ENCODE data around the gene TTC13. TPM values are rescaled to one million over a fixed set of nuclear protein-coding genes. Genes with fewer than 3 reads are reported as not detected.

TTC13 gene
- total RNA-seq, 1 donor from 2014 or later: 20.4 TPM

- H3K4me1 ChIP-seq (ENCODE audit: control insufficient read depth in 3 of 3, insufficient read depth in 3 of 3, low read length in 3 of 3): peaks cover 33 to 43% (median 35%) of the 10 kb centered on the region in 3 donors
- H3K9ac ChIP-seq (ENCODE audit: low read depth in 1 of 3, low read length in 3 of 3): peak overlapping the region; percentile 77 to 84 (median 84)
- no peaks in the 10 kb centered on the region for H3K27me3 ChIP-seq (ENCODE audit: control insufficient read depth in 3 of 3, insufficient read depth in 3 of 3, low read length in 3 of 3)
- H3K9me3 ChIP-seq (ENCODE audit: control insufficient read depth in 3 of 3, low read length in 3 of 3): no peaks in the 10 kb centered on the region
- H3K27ac ChIP-seq (ENCODE audit: low read depth, low read length): peak overlapping the region; percentile 80
- H3K4me3 ChIP-seq (ENCODE audit: low read length in 3 of 3): peak overlapping the region; percentile 71 to 79 (median 79)
- H3K36me3 ChIP-seq (ENCODE audit: control insufficient read depth in 3 of 3, insufficient read depth in 3 of 3, low read length in 3 of 3): no peaks in the 10 kb centered on the region
Observed at GRCh38 chr1:230868736-230869385, 109.8 kb downstream of the TTC13 start.

- H3K4me1 ChIP-seq (ENCODE audit: control insufficient read depth in 3 of 3, insufficient read depth in 3 of 3, low read length in 3 of 3): peaks cover 38 to 48% (median 41%) of the 10 kb centered on the region in 3 donors
- no peaks in the 10 kb centered on the region for H3K9me3 ChIP-seq (ENCODE audit: control insufficient read depth in 3 of 3, low read length in 3 of 3)
- H3K4me3 ChIP-seq (ENCODE audit: low read length in 3 of 3): peak within 1 kb of the TSS; percentile 82 to 88 (median 87)
- H3K27me3 ChIP-seq (ENCODE audit: control insufficient read depth in 3 of 3, insufficient read depth in 3 of 3, low read length in 3 of 3): no peaks in the 10 kb centered on the region
- H3K9ac ChIP-seq (ENCODE audit: low read depth in 1 of 3, low read length in 3 of 3): peak within 1 kb of the TSS; percentile 85 to 92 (median 91)
- H3K27ac ChIP-seq (ENCODE audit: low read depth, low read length): peak within 1 kb of the TSS; percentile 80
- no peaks in the 10 kb centered on the region for H3K36me3 ChIP-seq (ENCODE audit: control insufficient read depth in 3 of 3, insufficient read depth in 3 of 3, low read length in 3 of 3)
Observed at GRCh38 chr1:230867903-230868735, 110.5 kb downstream of the TTC13 start, which contains the start of gene C1orf198. Gene C1orf198 (minus strand): TSS chr1:230868521. CDS start chr1:230868512, 9 bp downstream.

- H3K4me3 ChIP-seq (ENCODE audit: low read length in 3 of 3): peak overlapping the region; percentile 82 to 88 (median 87)
- H3K9ac ChIP-seq (ENCODE audit: low read depth in 1 of 3, low read length in 3 of 3): peak overlapping the region; percentile 85 to 92 (median 91)
- H3K36me3 ChIP-seq (ENCODE audit: control insufficient read depth in 3 of 3, insufficient read depth in 3 of 3, low read length in 3 of 3): no peaks in the 10 kb centered on the region
- no peaks in the 10 kb centered on the region for H3K9me3 ChIP-seq (ENCODE audit: control insufficient read depth in 3 of 3, low read length in 3 of 3)
- no peaks in the 10 kb centered on the region for H3K27me3 ChIP-seq (ENCODE audit: control insufficient read depth in 3 of 3, insufficient read depth in 3 of 3, low read length in 3 of 3)
- H3K27ac ChIP-seq (ENCODE audit: low read depth, low read length): peak overlapping the region; percentile 74
- peaks cover 45 to 57% (median 46%) of the 10 kb centered on the region in 3 donors for H3K4me1 ChIP-seq (ENCODE audit: control insufficient read depth in 3 of 3, insufficient read depth in 3 of 3, low read length in 3 of 3)
Observed at GRCh38 chr1:230867101-230867902, 111.4 kb downstream of the TTC13 start.

GRCh38 chr1:230866171-230867070, 112.2 kb downstream of the TTC13 start:
- H3K27me3 ChIP-seq (ENCODE audit: control insufficient read depth in 3 of 3, insufficient read depth in 3 of 3, low read length in 3 of 3): no peaks in the 10 kb centered on the region
- H3K9ac ChIP-seq (ENCODE audit: low read depth in 1 of 3, low read length in 3 of 3): peak overlapping the region; percentile 45 to 92 (median 85)
- peak overlapping the region; percentile 74 for H3K27ac ChIP-seq (ENCODE audit: low read depth, low read length)
- H3K4me3 ChIP-seq (ENCODE audit: low read length in 3 of 3): peak overlapping the region; percentile 82 to 88 (median 87)
- peaks cover 52 to 65% (median 53%) of the 10 kb centered on the region in 3 donors for H3K4me1 ChIP-seq (ENCODE audit: control insufficient read depth in 3 of 3, insufficient read depth in 3 of 3, low read length in 3 of 3)
- peaks cover 0 to 2% (median 0%) of the 10 kb centered on the region in 3 donors for H3K36me3 ChIP-seq (ENCODE audit: control insufficient read depth in 3 of 3, insufficient read depth in 3 of 3, low read length in 3 of 3)
- H3K9me3 ChIP-seq (ENCODE audit: control insufficient read depth in 3 of 3, low read length in 3 of 3): no peaks in the 10 kb centered on the region

- Histone ChIP-seq H3K36me3 (ENCODE audit: control insufficient read depth in 3 of 3, insufficient read depth in 3 of 3, low read length in 3 of 3) (peaks cover 0 to 2% (median 0%) of the 10 kb centered on the region in 3 donors), H3K4me1 (ENCODE audit: control insufficient read depth in 3 of 3, insufficient read depth in 3 of 3, low read length in 3 of 3) (peaks cover 55 to 67% (median 57%) of the 10 kb centered on the region in 3 donors), H3K27me3 (ENCODE audit: control insufficient read depth in 3 of 3, insufficient read depth in 3 of 3, low read length in 3 of 3) (no peaks in the 10 kb centered on the region), H3K9me3 (ENCODE audit: control insufficient read depth in 3 of 3, low read length in 3 of 3) (no peaks in the 10 kb centered on the region), H3K9ac (ENCODE audit: low read depth in 1 of 3, low read length in 3 of 3) (peak overlapping the region in 1 of 3 donors; percentile 19), H3K27ac (ENCODE audit: low read depth, low read length) (no peak overlapping the region), H3K4me3 (ENCODE audit: low read length in 3 of 3) (no peak overlapping the region)
Observed at GRCh38 chr1:230865062-230865817, 113.4 kb downstream of the TTC13 start.

GRCh38 chr1:230864441-230864840, 114.2 kb downstream of the TTC13 start:
- H3K9ac ChIP-seq (ENCODE audit: low read depth in 1 of 3, low read length in 3 of 3): peak overlapping the region in 2 of 3 donors; percentile 28 to 44
- H3K9me3 ChIP-seq (ENCODE audit: control insufficient read depth in 3 of 3, low read length in 3 of 3): no peaks in the 10 kb centered on the region
- peaks cover 55 to 67% (median 58%) of the 10 kb centered on the region in 3 donors for H3K4me1 ChIP-seq (ENCODE audit: control insufficient read depth in 3 of 3, insufficient read depth in 3 of 3, low read length in 3 of 3)
- H3K27ac ChIP-seq (ENCODE audit: low read depth, low read length): no peak overlapping the region
- no peak overlapping the region for H3K4me3 ChIP-seq (ENCODE audit: low read length in 3 of 3)
- H3K27me3 ChIP-seq (ENCODE audit: control insufficient read depth in 3 of 3, insufficient read depth in 3 of 3, low read length in 3 of 3): no peaks in the 10 kb centered on the region
- peaks cover 0 to 2% (median 0%) of the 10 kb centered on the region in 3 donors for H3K36me3 ChIP-seq (ENCODE audit: control insufficient read depth in 3 of 3, insufficient read depth in 3 of 3, low read length in 3 of 3)

- H3K4me3 ChIP-seq (ENCODE audit: low read length in 3 of 3): no peak overlapping the region
- H3K9ac ChIP-seq (ENCODE audit: low read depth in 1 of 3, low read length in 3 of 3): peak overlapping the region in 1 of 3 donors; percentile 18
- peaks cover 49 to 60% (median 58%) of the 10 kb centered on the region in 3 donors for H3K4me1 ChIP-seq (ENCODE audit: control insufficient read depth in 3 of 3, insufficient read depth in 3 of 3, low read length in 3 of 3)
- no peak overlapping the region for H3K27ac ChIP-seq (ENCODE audit: low read depth, low read length)
- peaks cover 0 to 2% (median 0%) of the 10 kb centered on the region in 3 donors for H3K36me3 ChIP-seq (ENCODE audit: control insufficient read depth in 3 of 3, insufficient read depth in 3 of 3, low read length in 3 of 3)
- no peaks in the 10 kb centered on the region for H3K9me3 ChIP-seq (ENCODE audit: control insufficient read depth in 3 of 3, low read length in 3 of 3)
- H3K27me3 ChIP-seq (ENCODE audit: control insufficient read depth in 3 of 3, insufficient read depth in 3 of 3, low read length in 3 of 3): no peaks in the 10 kb centered on the region
Observed at GRCh38 chr1:230863449-230863848, 115.2 kb downstream of the TTC13 start.

- no peaks in the 10 kb centered on the region for H3K9me3 ChIP-seq (ENCODE audit: control insufficient read depth in 3 of 3, low read length in 3 of 3)
- H3K27ac ChIP-seq (ENCODE audit: low read depth, low read length): peak overlapping the region; percentile 4
- peaks cover 0 to 2% (median 0%) of the 10 kb centered on the region in 3 donors for H3K36me3 ChIP-seq (ENCODE audit: control insufficient read depth in 3 of 3, insufficient read depth in 3 of 3, low read length in 3 of 3)
- no peak overlapping the region for H3K9ac ChIP-seq (ENCODE audit: low read depth in 1 of 3, low read length in 3 of 3)
- H3K4me3 ChIP-seq (ENCODE audit: low read length in 3 of 3): no peak overlapping the region
- no peaks in the 10 kb centered on the region for H3K27me3 ChIP-seq (ENCODE audit: control insufficient read depth in 3 of 3, insufficient read depth in 3 of 3, low read length in 3 of 3)
- H3K4me1 ChIP-seq (ENCODE audit: control insufficient read depth in 3 of 3, insufficient read depth in 3 of 3, low read length in 3 of 3): peaks cover 46 to 62% (median 51%) of the 10 kb centered on the region in 3 donors
Observed at GRCh38 chr1:230861970-230862595, 116.6 kb downstream of the TTC13 start.
